Middle frontal gyrus (tissue), 1 donor: ENCODE data around the gene BABAM2.

Experiments
- DNase-seq: peaks from one replicate; pipeline ENCODE4 v3.0.0-alpha.2; 2015; ENCODE audit warnings: low spot score; ENCODE audit errors: extremely low spot score

The BABAM2 gene

DNA sequence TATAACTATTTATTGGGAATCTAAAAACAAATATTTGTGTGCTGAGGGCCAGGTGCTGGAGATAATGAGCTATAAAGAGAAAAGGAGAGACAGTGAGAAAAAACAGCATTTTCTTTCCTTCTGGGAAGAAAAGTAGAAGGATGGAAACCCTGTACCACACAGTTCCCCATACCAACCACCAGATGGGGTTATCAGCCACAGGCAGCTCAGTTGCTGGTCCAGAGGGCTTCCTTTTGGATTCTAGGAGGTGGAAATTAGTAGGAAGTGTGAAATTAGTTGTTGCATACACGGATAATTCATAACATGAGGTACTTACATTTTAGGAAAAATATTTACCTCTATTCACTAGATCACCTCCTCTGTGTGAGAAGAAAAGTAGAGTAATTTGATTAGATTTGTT, 265.1 kb downstream of the BABAM2 start:
- DNase-seq, result no peak

DNA sequence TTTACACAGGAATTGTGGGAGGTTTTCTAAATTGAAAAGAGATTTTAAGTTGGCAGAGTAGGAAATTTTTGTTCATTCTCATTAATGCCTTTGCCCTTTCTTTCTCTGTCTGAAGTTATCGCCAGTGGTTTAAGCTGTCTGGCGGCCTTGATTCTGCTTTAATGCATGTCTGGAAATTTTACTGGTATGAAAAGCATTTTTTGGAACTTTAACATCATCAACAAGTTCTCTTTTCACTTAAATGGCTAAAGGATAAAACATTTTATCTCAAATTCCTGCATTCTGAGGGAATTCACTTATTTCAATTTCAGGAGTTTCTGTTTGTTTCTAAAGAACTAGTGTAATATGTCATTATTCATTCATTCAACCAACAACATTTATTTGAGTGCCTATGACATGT, 268.3 kb downstream of the BABAM2 start:
- no peak for DNase-seq

- DNase-seq, result no peak
Observed at GRCh38 chr2:28160986-28161425, 270.5 kb downstream of the BABAM2 start.

- DNase-seq, result no peak
Observed at GRCh38 chr2:28161466-28161865, 270.9 kb downstream of the BABAM2 start.

DNA sequence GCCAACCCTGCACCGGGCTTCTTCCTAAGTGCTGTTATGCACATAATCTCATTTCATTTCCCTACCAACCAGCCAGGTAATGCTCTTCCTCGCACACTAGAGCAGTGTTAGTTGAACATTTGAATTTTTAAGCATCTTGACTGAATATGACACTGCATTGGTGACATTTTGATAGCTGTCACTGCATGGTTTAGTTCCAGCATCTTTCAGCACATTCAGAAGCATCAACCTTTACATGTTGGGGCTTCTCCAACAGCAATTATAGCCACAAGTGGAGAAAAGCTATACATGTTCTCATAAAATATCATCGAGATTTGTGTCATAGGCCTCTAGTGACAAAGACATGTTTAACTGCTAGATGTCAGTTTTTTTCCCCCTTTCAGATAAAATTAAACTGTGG, 272.0 kb downstream of the BABAM2 start:
- DNase-seq, result no peak

DNA sequence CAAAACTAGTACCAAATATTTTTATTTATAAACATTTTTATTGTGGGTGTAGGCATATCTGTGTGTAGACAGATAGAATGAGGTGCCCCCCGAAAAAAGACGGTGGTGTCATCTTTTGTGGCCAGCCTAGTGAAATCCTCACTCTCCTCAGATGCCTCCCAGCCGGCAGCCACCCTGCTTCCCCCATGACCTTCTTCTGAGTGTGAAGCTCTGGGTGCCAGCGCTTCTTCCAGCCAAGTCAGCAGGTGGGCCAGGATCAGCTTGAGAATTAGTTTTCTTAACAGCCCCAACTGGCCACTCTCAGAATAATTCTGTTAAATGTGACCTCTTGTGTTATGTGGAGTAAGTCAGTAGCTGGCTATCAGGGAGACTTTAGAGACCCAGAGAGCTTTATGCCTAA, 272.5 kb downstream of the BABAM2 start:
- no peak for DNase-seq

DNA sequence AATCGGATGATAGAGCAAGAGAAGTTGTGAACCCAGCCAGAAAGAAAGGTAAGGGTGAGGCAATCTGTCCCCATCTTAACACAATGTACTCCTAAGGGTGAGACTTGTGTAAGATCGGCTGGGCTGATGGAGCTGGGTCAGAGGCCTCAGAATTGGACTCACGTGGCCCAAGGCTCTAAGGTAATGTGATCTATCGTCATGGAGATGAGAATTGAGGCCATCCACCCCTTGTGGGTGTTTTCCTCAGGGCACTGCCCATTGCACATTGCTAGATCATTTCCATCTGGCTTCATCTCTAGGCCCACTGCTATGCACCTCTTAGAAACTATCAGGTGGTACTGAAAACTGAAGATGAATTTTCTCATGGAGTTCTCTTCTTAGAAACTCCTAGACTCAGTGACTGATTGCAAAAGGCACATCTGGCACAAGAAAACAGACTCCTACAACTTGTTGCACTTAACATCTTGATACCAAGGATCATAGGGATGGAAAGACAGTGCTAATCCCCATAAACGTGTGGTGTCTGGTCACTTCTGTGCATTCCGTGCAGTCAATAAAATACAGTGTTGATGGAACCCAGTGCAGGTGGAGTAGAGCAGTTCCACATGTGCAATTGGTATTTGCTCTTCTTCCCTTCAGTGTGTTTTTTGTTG, 273.2 kb downstream of the BABAM2 start:
- DNase-seq, result no peak

GRCh38 chr2:28164280-28164801, 273.8 kb downstream of the BABAM2 start:
- no peak for DNase-seq

GRCh38 chr2:28165087-28165635, 274.6 kb downstream of the BABAM2 start:
- no peak for DNase-seq

DNA sequence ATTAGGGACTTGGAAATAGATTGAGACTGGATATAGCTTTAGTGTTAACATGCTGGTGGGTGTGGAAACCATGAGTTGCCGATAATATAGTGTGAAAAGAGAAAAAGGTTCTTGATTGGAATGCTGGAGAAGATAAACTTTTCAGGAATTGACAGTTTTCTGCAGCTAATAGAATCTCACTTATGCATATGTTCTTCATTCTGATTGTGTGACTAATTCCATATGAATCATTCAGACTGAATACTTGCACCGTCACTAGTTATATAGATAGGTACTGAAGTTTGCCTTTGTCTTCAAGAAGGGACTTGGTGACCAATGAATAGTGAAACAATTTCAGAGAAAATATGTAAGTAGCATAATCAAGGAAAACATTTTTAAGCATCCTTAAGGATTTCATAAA, 276.4 kb downstream of the BABAM2 start:
- DNase-seq, result no peak

- DNase-seq, result no peak
Observed at GRCh38 chr2:28168376-28168775, 277.8 kb downstream of the BABAM2 start.

- no peak for DNase-seq
Observed at GRCh38 chr2:28169492-28169891, 279.0 kb downstream of the BABAM2 start.

DNA sequence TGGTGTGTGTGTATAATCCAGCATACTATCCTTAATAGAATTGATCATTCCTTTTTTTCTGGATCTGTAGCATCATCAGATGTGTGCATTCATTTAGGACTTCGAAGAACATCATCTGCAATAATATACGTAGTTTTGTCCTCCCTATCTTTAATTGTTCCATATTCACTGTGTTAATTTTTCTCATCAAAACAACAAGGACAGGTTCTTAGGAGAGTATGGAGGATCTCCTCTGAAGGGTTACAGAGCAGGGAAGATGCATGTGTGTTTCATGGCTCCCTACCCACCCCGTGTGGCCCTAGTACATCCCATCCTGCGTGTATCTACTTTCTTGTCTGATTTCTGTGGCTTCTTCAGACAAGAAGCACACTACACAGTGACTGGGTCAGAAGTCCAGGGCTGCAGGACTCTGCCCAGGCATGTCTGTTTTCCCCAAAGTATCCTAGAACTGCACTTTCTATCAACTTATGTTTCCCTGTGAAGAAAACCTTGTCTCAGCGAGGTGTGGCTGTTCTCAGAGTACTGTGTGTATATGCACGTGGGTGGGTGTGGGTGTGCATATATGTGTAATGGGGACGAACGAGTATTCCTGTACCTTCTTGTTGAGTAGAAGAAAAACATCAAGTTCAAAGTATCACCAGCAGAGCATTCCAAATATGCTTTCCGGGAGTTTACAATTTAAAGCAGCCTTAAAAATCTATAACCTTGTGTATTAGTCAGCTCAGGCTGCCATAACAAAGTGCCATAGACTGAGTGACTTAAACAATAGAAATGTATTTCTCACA, 281.8 kb downstream of the BABAM2 start:
- DNase-seq, result no peak

- no peak for DNase-seq
Observed at GRCh38 chr2:28173377-28173776, 282.8 kb downstream of the BABAM2 start.

- DNase-seq, result no peak
Observed at GRCh38 chr2:28174211-28174610, 283.7 kb downstream of the BABAM2 start.

DNA sequence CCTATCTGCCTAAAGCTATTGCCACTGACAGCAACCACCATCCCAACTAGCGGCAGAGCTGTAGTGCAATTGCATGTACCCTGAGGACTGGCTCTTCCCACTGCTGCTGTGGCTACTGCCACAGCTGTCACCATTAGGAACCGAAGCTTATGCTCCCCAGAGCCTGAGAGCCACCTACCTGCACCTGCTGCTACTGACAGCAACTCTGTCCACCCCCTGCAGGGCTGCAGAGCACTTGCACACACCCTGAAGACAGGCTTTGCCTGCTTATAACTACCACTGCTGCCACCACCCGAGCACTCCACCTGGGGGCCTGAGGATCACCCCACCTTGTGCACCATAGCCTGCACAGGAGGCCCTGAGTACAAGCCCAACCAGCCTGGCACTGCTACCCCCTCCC, 284.5 kb downstream of the BABAM2 start:
- DNase-seq, result no peak

DNA sequence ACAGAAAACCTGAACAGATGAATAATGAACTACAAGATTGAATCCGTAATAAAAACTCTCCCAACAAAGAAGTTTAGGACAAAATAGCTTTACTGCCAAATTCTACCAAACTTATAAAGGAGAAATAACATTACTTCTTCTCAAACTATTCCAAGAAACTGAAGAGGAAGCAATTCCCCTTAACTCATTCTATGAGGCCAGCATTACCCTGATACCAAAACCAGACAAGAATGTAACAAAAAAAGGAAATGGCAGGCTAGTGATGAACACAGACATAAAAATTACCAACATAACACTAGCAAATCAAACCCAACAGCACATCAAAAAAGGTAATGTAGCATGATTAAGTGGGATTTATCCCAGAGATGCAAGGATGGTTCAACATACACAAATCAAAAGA, 288.4 kb downstream of the BABAM2 start:
- DNase-seq, result no peak

GRCh38 chr2:28181801-28182200, 291.3 kb downstream of the BABAM2 start:
- no peak for DNase-seq

DNA sequence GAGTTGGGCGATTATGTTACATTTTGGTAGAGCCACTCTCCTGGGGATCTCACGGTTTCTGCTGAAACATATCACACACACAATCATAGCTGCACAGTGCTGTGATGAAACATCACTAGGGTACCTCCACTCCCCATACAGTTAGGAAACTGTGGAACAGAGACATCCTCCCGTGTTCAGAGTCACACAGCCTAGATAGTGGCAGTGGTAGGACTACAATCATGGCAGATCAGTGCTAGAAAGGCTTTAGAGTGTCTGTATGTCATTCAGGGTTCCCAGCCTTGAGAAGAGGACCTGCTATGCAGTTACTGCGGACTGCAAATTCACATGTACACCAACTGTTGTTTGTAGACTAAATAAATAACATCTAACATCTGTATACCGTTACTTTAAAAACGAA, 291.8 kb downstream of the BABAM2 start:
- no peak for DNase-seq

- DNase-seq, result no peak
Observed at GRCh38 chr2:28185153-28185552, 294.6 kb downstream of the BABAM2 start.

- no peak for DNase-seq
Observed at GRCh38 chr2:28185891-28186290, 295.4 kb downstream of the BABAM2 start.

- no peak for DNase-seq
Observed at GRCh38 chr2:28187186-28187585, 296.7 kb downstream of the BABAM2 start.
